Measurements from ENCODE around the gene AP2A1.

The AP2A1 gene

GRCh38 chr19:49766007-49766929 is 533 bp upstream of the AP2A1 start:
- peak; percentile 100 for DNase-seq (ENCODE audit: low spot score)

- DNase-seq (ENCODE audit: low spot score): no peak
Measured at GRCh38 chr19:49767381-49767780, 580 bp downstream of the AP2A1 start.

- DNase-seq (ENCODE audit: low spot score): no peak
Measured at GRCh38 chr19:49767967-49768581, 1.3 kb downstream of the AP2A1 start.

- DNase-seq (ENCODE audit: low spot score): no peak
Measured at GRCh38 chr19:49770529-49770928, 3.7 kb downstream of the AP2A1 start.

GRCh38 chr19:49771674-49772139 is 4.9 kb downstream of the AP2A1 start:
- DNase-seq (ENCODE audit: low spot score): no peak

- no peak for DNase-seq (ENCODE audit: low spot score)
Measured at GRCh38 chr19:49772850-49773432, 6.1 kb downstream of the AP2A1 start.

GRCh38 chr19:49773663-49774350 is 7.0 kb downstream of the AP2A1 start:
- DNase-seq (ENCODE audit: low spot score): no peak

GRCh38 chr19:49774969-49775368 is 8.2 kb downstream of the AP2A1 start:
- no peak for DNase-seq (ENCODE audit: low spot score)

- no peak for DNase-seq (ENCODE audit: low spot score)
Measured at GRCh38 chr19:49775742-49776370, 9.1 kb downstream of the AP2A1 start.

GRCh38 chr19:49776371-49776764 is 9.6 kb downstream of the AP2A1 start:
- no peak for DNase-seq (ENCODE audit: low spot score)

GRCh38 chr19:49779731-49780555 is 13.1 kb downstream of the AP2A1 start:
- DNase-seq (ENCODE audit: low spot score): no peak

- DNase-seq (ENCODE audit: low spot score): no peak
Measured at GRCh38 chr19:49780861-49781260, 14.1 kb downstream of the AP2A1 start.

- no peak for DNase-seq (ENCODE audit: low spot score)
Measured at GRCh38 chr19:49781394-49781793, 14.6 kb downstream of the AP2A1 start.

- DNase-seq (ENCODE audit: low spot score): no peak
Measured at GRCh38 chr19:49782515-49782914, 15.7 kb downstream of the AP2A1 start.

GRCh38 chr19:49786376-49786820 is 19.6 kb downstream of the AP2A1 start:
- DNase-seq (ENCODE audit: low spot score): no peak

- no peak for DNase-seq (ENCODE audit: low spot score)
Measured at GRCh38 chr19:49787746-49788145, 20.9 kb downstream of the AP2A1 start.

GRCh38 chr19:49788857-49789256 is 22.1 kb downstream of the AP2A1 start:
- no peak for DNase-seq (ENCODE audit: low spot score)

GRCh38 chr19:49790866-49791265 is 24.1 kb downstream of the AP2A1 start:
- DNase-seq (ENCODE audit: low spot score): no peak

- no peak for DNase-seq (ENCODE audit: low spot score)
Measured at GRCh38 chr19:49791776-49792445, 25.1 kb downstream of the AP2A1 start.

GRCh38 chr19:49792829-49793560 is 26.2 kb downstream of the AP2A1 start:
- no peak for DNase-seq (ENCODE audit: low spot score)
